Measurements from ENCODE around the gene TBC1D14. TPM values are rescaled to one million over a fixed set of nuclear protein-coding genes. Genes with fewer than 3 reads are reported as not detected.

TBC1D14 gene
- polyA plus RNA-seq, 1 donor: 46.0 TPM

GRCh38 chr4:7024336-7024890 lies 114.8 kb downstream of the TBC1D14 start:
- no peak for DNase-seq

- no peak for DNase-seq
Measured at GRCh38 chr4:7025040-7025602, 115.5 kb downstream of the TBC1D14 start.

- DNase-seq: no peak
Measured at GRCh38 chr4:7026107-7026506, 116.5 kb downstream of the TBC1D14 start.

GRCh38 chr4:7027284-7027683 lies 117.7 kb downstream of the TBC1D14 start:
- DNase-seq: no peak

GRCh38 chr4:7027913-7028312 lies 118.3 kb downstream of the TBC1D14 start:
- DNase-seq: no peak

- DNase-seq: no peak
Measured at GRCh38 chr4:7029212-7029611, 119.6 kb downstream of the TBC1D14 start.

GRCh38 chr4:7029921-7030320 lies 120.3 kb downstream of the TBC1D14 start:
- DNase-seq: no peak

GRCh38 chr4:7030856-7031255 lies 121.2 kb downstream of the TBC1D14 start:
- DNase-seq: no peak

- DNase-seq: no peak
Measured at GRCh38 chr4:7031558-7032449, 122.2 kb downstream of the TBC1D14 start.

- no peak for DNase-seq
Measured at GRCh38 chr4:7032596-7032995, 123.0 kb downstream of the TBC1D14 start.

GRCh38 chr4:7034262-7035081 lies 124.8 kb downstream of the TBC1D14 start:
- no peak for DNase-seq

- DNase-seq: no peak
Measured at GRCh38 chr4:7037425-7037824, 127.8 kb downstream of the TBC1D14 start.

- DNase-seq: no peak
Measured at GRCh38 chr4:7040765-7041164, 131.1 kb downstream of the TBC1D14 start.

GRCh38 chr4:7041246-7041645 lies 131.6 kb downstream of the TBC1D14 start:
- no peak for DNase-seq

GRCh38 chr4:7041801-7042502 lies 132.3 kb downstream of the TBC1D14 start:
- peak; percentile 15 for DNase-seq

GRCh38 chr4:7042503-7043283 lies 133.1 kb downstream of the TBC1D14 start:
- DNase-seq: peak; percentile 98

GRCh38 chr4:7043284-7044136 lies 133.9 kb downstream of the TBC1D14 start, which contains the start of gene TADA2B:
Gene TADA2B (plus strand): TSS chr4:7043372. CDS start chr4:7043580, 208 bp downstream.
- DNase-seq: peak; percentile 32

- DNase-seq: peak; percentile 22
Measured at GRCh38 chr4:7044137-7044930, 134.7 kb downstream of the TBC1D14 start.

- no peak for DNase-seq
Measured at GRCh38 chr4:7045553-7045952, 135.9 kb downstream of the TBC1D14 start.
